Activated CD4-positive, CD25-positive, alpha-beta regulatory T cell (primary cell): ENCODE data around the gene MAFB.

Source experiments
- DNase-seq, 4 experiments: peaks; one replicate each; lab custom pipeline; 2025; lab: John Stamatoyannopoulos, UW

The MAFB gene

DNA sequence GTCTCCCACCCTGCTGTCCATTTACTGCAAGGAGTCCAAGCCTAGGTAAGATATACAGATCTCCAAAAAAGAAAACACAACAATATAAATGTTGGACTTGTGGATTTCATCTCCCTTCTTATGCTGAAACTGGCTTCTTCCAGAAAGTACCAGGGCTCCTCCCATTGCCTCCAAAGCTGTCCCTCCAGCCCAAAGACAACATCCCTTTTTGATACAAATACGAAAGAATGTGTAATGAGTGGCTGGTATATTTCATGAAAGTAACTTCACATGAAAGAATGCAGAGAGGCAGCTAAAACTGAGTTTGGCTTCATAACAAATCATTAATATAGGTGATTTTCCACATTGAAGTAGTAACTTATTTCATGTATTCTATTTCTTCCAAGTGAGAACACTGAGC is 7.9 kb downstream of the MAFB start:
- DNase-seq, result no peak

DNA sequence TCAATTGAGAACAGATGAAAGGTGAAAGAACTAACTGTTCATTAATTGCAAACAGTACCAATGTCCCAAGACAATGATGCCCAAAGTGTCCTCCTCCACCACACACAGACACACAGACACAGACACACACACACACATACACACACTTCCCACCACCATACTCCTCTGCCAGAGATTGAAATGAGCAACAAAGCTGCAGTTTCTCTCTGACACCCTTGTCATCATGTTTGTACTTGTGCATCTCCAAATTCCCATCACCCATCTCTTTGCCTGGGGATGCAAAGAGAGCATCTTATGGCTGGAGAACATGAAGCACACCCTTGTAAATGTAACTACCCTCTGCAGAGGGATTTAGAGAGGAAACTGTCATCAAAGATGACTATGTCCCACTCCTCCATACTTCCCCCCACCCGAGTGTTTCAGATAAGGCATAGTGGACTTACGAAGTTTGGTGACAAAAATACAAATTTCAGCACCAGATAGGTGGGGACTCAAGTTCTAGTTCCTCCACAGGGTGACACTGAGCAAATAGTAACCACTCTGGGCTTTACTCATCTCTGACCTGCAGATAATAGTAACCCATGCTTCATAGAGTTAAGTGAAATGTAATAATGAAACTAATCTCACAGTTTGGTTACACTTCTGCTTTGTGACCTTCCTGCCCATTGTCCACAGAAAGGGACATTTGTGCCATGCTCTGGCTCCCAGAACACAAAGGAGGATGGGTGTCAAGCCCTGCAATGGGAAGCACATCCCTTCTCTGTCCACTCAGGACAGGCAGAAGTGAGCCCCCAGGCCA is 8.7 kb downstream of the MAFB start:
- no peak for DNase-seq

DNA sequence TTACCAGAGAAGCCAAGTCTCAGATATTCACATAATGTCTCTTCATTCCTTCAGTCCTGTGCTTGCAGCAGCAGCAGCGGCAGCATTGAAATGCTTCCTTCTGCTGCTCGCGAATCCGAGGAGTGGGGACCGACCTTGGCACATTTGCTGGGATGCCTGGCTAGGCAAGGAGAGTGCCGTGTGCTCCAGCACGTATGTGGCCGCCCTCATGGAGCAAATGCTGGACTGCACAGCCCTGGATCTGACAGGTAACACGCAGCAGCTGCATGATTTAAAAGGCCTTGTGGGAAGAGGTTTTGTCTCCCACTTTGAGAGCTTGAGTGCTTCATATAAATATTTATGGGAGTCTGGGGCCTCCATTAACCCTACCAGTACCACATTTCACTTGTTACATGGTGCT is 9.9 kb downstream of the MAFB start:
- no peak for DNase-seq

DNA sequence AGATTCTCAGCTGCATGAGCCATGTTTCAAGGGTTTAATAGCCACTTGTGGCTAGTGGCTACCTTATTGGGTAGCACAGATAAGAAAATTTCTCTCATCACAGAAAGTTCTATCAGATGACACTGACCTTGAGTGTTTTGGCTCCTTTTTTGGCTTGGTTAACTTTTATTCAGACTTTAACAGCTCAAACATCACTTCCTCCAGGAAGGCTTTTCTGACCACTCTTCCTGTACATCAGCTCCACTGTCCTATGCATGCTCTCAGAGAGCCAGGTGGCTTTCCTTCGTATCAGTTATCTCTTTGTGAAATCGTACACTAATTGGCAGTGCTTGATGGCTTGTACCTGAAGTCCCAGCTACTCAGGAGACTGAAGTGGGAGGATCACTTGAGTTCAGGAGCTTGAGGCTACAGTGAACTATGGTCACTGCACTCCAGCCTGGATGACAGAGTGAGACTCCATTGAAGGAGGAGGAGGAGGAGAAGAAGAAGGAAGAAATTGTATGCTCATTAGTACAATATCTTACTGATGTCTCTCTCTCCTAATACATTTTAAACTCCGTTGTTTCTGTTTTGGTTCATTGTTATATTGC is 10.7 kb downstream of the MAFB start:
- no peak for DNase-seq

DNA sequence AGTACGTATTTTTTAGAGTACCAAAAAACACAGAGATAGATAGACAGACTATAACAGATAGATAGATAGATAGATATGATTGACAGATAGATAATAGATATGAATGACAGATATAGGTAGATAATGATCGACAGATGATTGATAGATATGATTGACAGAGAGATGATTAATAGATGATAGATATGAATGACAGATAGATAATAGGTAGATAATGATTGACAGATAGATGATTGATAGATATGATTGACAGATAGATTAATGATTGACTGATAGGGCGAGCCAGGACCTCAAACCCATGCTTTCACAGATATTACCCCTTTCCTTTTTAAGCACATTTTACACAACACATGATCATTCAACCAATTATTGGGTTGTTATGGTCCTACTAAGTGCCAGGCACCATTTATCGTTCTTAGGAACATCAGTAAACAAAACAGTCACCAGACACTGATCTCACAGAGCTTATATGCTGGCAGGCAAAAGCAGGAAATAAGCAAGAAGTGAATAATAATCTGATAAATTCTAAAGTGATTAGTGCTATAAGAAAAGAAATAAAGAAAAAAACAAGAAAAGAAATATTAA is 11.6 kb downstream of the MAFB start:
- DNase-seq, result no peak

DNA sequence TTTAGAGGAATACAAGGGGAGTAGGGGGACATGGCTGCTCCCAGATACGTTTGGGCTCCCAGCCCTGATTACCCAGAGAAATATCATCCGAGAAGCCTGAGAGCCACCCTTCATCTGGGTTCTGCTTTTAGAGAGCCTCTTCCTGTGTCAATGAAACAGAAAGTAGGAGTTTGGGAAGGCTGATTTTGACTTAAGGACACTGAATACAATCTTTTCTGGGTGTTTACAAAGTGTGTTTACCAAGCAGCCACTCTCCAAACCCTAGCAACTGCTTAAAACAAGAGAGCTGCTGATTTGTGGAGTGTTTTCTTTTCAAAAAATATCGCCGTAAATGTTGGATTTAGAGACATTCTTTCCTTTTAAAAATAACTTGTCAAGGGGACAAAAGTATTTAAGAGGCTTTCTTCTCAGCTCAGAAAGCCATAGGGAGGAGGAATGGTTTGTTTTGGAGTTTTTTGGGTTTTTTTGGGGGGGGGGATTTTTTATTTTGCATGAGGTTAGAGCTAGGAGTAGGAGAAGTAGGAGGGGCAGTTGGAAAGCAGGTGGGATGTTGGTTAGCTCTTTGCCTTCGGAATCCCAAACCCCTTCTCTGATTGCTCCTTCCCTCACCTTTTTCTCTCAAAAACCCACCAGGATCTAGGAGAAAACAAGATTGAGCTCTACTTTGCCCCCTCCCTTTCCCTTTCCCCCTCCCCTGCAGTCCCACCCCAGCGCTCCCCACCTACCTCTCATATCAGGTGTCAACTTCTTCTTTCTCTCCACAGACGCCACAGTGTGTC is 12.4 kb downstream of the MAFB start:
- no peak for DNase-seq

DNA sequence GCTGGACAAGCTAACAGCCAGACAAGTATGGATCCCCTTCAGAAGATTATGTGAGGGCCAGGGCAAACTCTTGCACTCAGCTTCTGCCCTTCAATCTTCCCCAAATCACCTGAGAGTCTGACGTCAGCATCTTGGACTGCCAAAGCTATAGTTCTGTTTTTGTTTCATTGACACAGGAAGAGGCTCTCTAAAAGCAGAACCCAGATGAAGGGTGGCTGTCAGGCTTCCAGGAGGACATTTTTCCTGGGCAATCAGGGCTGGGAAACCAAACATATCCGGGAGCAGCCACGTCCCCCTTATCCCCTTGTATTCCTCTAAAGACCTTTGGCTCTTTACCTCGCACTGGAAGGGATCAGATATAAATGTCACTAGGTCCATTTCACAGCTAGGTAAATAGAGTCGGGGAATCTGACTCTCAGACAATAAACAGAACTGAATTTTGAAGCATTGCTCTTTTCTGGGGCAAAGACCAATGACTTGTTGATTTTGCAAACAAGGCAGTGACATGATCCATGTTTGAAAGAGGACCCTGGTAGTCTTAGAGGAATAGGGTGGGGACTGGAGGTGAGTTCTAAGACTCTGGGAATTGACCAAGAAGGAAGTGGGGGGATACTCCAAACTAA is 13.3 kb downstream of the MAFB start:
- no peak for DNase-seq

DNA sequence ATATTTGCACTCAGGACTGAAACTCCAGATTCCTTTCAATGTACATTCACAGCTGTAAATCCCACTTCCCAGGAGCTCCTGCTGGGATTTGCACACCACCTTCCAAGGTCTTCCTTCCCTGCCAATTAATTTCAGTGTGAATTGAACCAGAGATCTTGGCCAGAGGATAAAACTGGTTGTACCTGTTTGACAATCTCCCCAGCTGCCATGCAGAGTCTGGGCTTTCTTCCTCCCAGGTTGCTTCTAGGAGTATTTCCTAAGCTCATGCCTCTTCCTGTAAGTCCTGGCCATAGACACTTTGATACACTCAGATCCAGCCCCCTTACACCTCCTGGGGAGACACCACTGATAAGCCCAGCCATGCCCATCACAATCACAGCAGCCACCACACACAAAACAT is 15.6 kb downstream of the MAFB start:
- DNase-seq, result no peak

DNA sequence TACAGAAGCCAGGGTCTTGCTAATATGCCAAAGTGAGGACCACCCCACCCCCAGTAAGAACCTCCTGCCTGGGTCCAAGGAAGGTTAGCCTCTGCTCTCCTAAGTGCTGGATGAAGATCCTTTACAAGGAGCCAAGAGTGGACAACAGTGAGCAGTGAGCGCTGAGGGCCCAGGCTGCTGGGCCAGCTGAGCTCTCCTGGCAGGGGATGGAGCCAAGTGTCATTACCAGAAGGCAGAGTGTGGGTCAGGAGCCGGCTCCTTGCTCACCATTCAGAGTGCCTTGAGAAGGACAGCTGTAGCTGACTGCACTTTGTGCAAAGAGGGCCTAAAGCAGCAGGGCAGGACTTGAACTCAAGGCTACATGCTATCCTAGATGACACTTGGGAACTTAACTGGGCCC is 16.9 kb downstream of the MAFB start:
- DNase-seq, result no peak

DNA sequence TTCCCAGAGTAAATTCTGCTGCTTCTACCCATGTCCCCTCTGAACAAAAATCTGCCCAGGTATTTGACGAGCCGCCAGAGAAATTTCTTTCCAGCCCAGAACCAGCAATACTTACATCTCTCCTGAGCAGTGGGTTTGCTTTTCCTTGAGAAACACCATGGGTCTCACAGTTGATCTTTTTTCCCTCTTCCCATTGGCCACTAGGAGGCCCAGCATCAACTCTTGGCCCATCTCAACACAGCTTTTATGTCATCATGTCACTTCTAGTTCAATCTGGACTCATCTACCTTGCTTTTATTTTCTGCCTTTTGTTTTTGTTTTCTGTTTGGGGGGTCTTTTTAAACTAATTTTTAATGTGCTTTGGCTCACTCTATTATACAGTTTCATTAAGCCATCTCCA is 18.8 kb downstream of the MAFB start:
- no peak for DNase-seq

DNA sequence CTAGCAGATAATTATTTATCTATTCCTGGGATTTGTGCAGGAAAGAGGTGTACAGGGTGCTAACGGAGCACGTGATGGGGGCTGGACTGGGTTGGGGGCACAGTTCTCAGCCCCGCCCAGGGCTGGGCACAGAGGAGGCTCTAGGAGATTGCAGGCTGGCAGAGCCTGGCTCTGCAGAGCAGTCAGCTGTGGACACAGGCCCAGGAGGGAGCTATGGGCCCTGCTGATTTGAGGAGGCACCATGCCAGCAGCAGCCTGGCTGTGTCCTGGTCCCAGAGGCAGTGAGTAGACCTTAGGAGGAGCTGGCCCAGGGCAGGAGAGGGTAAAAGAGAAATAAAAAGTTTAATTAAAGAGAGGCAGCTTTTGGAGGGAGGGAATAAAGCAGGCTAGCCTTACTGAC is 19.3 kb downstream of the MAFB start:
- no peak for DNase-seq

DNA sequence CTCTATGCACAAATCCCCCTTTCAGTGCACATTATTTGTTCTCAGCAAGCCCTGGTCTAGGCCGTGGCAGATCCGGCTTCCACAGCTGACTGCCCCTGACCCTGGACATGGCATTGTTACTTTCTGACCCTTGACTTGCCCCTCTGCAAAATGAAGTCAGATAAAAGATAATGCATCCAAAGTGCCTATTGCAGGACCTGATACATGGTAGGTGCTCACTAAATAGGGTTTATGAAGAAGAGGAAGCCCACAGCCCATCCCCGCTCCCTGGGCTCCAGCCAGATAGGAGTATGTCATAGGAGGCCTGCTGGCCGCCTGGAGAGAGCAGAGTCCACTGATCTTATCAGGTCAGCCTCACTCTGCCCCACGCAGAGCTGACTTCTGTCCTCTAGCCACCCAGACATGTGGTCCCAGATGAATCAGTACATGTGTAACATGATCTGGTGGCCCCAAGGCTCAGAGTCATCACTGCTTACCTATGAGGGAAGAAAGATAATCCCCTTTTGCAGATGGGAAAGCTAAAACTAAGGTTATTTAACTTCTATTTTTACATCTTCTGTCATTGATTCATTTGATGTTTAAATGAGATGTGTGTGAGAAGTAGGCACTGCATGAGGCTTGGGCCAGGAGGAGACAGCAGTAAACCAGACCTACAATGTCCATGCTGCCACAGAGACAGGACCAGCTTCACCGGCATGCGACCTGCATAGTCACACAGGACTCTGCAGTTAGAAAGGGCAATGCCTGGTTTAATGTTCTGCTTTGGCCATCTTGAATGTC is 20.4 kb downstream of the MAFB start:
- no peak for DNase-seq

DNA sequence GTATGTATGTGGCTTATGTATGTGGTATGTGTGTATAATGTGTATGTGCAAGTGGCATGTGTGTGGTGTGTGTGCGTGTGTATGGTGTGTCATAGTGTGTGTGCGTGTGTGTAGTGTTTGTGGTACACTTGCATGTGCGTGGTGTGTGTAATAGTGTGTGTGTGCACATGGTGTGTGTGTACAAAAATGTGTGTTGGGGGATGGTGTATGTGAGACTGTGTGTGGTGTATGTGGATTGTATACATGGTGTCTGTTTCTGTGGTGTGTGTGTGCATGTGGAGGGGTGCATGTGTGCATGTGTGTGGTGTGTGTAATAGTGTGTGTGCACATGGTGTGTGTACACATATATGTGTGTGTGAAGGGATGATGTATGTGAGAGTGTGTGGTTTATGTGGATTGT is 21.5 kb downstream of the MAFB start:
- DNase-seq, result no peak

DNA sequence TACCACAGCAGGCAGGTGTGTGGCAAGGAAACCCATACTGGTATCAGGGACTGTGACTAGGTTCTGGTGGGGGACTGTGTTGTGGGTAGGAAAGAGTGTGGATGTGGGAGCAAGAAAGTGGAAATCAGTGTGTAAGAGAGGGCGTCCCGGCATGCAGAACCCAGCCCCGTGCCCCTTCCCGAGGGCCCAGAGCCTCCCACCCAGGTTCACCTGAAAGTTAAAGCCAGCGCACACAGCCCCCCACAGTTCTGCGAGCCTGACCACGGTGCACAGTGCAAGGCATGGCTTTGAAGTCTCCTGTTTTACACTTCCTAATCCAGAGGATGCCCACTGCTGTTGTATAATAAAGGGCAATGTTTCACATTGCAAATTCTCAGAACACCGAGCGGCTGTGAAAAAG is 22.7 kb downstream of the MAFB start:
- DNase-seq, result no peak

DNA sequence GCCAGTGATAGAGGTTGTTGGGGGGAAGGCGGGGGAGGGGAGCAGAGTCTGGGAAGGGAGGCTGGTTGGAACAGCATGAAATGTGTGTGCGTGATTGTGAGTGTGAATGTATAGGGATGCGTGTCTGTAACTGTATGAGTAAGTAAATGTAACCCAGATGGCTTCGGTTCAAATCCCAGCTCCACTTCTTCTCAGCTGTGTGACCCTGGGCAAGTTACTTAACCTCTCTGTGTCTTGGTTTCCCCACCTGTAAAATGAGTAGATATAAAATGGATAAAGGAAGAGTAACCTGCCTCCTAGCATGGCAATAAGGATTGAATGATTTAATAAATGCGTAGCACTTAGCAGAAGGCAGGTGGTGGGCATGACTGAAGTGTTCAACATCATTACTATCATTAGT is 24.1 kb downstream of the MAFB start:
- DNase-seq, result no peak

DNA sequence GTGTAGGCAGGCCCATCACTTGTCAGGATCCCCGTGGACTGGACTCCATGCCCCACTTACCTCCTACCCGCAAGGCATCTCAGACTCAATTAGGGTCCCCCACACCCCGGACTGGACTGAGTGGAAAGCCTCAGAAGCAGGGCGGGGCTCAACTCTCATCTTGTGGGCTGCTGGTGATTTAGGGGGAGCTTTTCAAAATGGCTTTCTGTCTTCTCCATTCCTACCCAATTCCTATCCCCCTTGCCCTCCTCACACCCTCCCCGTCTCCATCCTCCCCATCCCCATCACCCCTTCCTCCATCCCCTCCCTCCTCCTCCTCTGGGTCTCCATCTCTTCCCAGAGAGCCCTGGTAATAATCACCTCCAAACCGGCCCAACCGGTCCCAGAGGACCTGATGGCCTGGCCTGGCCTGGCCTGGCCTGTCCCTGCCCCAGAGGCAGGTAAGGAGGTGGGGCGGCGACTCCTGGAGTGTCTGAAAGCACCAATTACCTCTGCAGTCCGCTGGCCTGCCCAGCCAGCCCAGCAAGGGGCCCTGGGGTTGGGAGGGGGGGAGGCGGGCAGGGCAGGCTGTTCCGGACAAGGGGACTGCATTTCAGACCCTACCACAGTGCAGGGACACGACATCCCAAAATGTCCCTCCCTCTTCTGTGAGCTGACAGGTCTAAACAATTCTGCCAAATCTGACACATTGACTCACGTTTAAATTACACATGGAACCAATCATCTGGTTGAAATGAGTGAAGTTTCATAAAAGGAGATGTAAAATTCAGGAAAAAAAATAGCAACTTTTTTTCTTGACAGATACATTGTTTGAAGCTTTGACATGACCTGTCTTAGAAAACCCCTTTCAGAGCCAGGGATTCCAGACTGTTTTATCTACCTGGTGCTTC is 24.8 kb downstream of the MAFB start:
- DNase-seq, result no peak

DNA sequence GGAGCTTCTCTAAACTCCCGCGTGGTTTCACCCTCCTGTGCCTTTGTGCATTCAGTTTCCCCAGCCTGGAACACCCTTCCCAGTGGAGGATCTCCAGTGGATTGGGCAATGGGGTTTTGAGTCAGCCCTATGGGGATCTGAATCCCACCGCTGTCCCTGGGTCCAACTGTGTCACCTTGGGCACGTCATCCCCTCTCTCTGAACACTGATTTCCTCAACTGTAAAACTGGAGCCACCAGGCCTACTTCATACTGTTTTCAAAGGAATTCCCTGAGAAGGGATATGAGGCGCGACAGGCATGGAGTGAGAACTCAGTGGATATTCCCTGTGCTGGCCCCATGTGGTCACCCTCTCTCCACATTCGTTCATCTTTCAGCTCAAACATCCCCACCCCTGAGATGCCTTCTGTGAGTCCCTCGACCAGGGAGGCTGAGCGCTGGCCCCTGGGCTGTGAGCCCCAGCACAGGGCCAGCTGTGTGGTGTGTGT is 25.7 kb downstream of the MAFB start:
- no peak for DNase-seq

DNA sequence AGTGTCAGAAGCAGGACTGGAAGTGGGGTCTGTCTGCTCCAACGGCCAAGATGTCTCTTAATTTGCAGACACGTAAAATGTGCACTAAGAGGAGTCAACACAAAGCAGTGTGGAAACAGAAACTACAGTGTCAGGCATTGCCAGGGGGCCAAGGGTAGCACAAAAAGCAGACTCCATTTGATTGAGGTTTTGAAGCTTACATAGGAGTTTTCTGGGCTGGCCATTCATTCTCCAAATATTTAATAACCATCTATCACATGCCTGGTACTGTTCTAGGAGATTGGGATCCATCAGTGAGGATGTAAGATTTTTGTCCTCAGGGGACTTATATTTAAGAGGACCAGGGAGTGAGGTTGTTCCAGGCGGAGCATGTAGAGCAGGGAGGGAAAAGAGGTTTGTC is 29.5 kb downstream of the MAFB start:
- no peak for DNase-seq

DNA sequence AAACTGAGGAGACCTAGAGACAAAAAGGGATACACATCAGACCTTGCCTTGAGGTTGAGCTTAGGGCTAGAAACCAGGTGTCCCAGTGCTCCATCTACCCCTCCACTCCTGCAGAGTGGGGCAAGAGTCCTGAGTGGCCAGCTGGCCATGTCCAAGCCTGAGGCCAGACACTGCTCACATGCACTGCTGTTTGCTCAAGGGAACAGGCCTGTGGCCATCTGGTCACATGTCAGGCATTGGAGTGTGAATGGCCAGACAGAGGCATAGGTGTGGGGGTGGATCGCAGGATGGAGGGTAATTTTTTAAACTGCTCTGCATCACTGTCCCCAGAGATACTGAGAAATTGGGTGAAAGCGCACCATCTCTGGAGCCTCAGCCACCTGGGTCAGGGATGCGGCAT is 30.5 kb downstream of the MAFB start:
- DNase-seq, result no peak

DNA sequence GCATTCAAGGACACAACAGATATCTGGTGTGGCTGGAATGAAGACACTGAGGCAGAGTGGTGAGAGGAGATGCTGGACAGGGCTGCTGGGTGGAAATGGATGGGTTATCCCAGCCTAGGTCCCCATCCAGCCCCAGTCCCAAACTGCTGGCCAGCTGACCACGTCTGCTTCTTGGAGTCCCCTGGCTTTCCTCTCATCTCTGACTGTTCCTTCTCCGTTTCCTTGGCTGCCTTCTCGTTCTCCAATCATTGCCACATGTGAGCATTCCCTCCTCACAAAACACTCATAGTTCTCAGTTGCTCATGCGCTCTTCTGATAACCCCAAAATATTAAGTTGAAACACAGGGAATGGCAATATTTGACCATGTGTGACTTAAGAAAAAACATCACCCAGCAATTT is 31.5 kb downstream of the MAFB start:
- DNase-seq, result no peak
